Measurements from ENCODE around the gene TAS1R3. TPM values are rescaled to one million over a fixed set of nuclear protein-coding genes. Genes with fewer than 3 reads are reported as not detected.

The TAS1R3 gene
- total and polyA plus RNA-seq, 7 experiments from 2014 or later: 0.32 to 2.6 (median 1.5) TPM; not detected in 1

- Mint-ChIP-seq H3K36me3 (peaks cover 0 to 2% (median 0%) of the 10 kb centered on the region in 5 donors), H3K27me3 (peaks cover 0 to 39% (median 16%) of the 10 kb centered on the region in 5 donors), H3K4me3 (no peak overlapping the region), H3K4me1 (peaks cover 11 to 31% (median 19%) of the 10 kb centered on the region in 7 donors), H3K27ac (no peak overlapping the region), H3K9me3 (peaks cover 0 to 5% (median 0%) of the 10 kb centered on the region in 11 donors)
- DNase-seq (no peak), ATAC-seq (no peak)
- H3K27me3 ChIP-seq (ENCODE audit: control insufficient read depth in 2 of 2, insufficient read depth in 2 of 2, low read length in 2 of 2): peaks cover 0 to 9% of the 10 kb centered on the region in 2 donors
- H3K27ac ChIP-seq (ENCODE audit: low read depth, low read length): no peak overlapping the region
- H3K9me3 ChIP-seq (ENCODE audit: control insufficient read depth in 2 of 3, low read length in 3 of 3): no peaks in the 10 kb centered on the region
- intact Hi-C loops (cut with micrococcal nuclease): no loop called here
- H3K4me1 ChIP-seq (ENCODE audit: control insufficient read depth in 2 of 2, insufficient read depth in 2 of 2, low read length in 2 of 2): peaks cover 0 to 18% of the 10 kb centered on the region in 2 donors
- H3K36me3 ChIP-seq (ENCODE audit: control insufficient read depth in 2 of 3, insufficient read depth in 3 of 3, low read length in 3 of 3): no peaks in the 10 kb centered on the region
- ChIA-PET CTCF (no interaction called here), POLR2A (no interaction called here)
- no peak overlapping the region for H3K4me3 ChIP-seq (ENCODE audit: low read length)
These were observed 25.2 kb downstream of the TAS1R3 start for GRCh38 chr1:1356166-1356795.

GRCh38 chr1:1356796-1357401 is 25.8 kb downstream of the TAS1R3 start:
- H3K36me3 ChIP-seq (ENCODE audit: control insufficient read depth in 2 of 3, insufficient read depth in 3 of 3, low read length in 3 of 3): no peaks in the 10 kb centered on the region
- intact Hi-C loops (cut with micrococcal nuclease): no loop called here
- H3K9me3 ChIP-seq (ENCODE audit: control insufficient read depth in 2 of 3, low read length in 3 of 3): no peaks in the 10 kb centered on the region
- no peak overlapping the region for H3K27ac ChIP-seq (ENCODE audit: low read depth, low read length)
- POLR2A ChIA-PET: interaction anchor here (2.1 kb wide), 1 partner anchor 14 kb away, joined by 10 read pairs; no protein-coding TSS in a partner anchor
- H3K9me3 Mint-ChIP-seq: peaks cover 0 to 5% (median 0%) of the 10 kb centered on the region in 11 donors
- H3K27me3 ChIP-seq (ENCODE audit: control insufficient read depth in 2 of 2, insufficient read depth in 2 of 2, low read length in 2 of 2): peaks cover 0 to 9% of the 10 kb centered on the region in 2 donors
- H3K4me1 Mint-ChIP-seq: peaks cover 12 to 31% (median 19%) of the 10 kb centered on the region in 7 donors
- H3K36me3 Mint-ChIP-seq: peaks cover 0 to 2% (median 0%) of the 10 kb centered on the region in 5 donors
- CTCF ChIA-PET: no interaction called here
- no peak overlapping the region for H3K4me3 Mint-ChIP-seq
- H3K4me1 ChIP-seq (ENCODE audit: control insufficient read depth in 2 of 2, insufficient read depth in 2 of 2, low read length in 2 of 2): peaks cover 0 to 18% of the 10 kb centered on the region in 2 donors
- H3K27me3 Mint-ChIP-seq: peaks cover 0 to 39% (median 16%) of the 10 kb centered on the region in 5 donors
- no peak overlapping the region for H3K27ac Mint-ChIP-seq
- no peak for DNase-seq
- H3K4me3 ChIP-seq (ENCODE audit: low read length): no peak overlapping the region
- ATAC-seq: no peak

- peak in 1 of 9 donors; percentile 4 for DNase-seq
- H3K9me3 ChIP-seq (ENCODE audit: control insufficient read depth in 2 of 3, low read length in 3 of 3): no peaks in the 10 kb centered on the region
These were observed 26.9 kb downstream of the TAS1R3 start for GRCh38 chr1:1357871-1358432.

GRCh38 chr1:1358433-1359271 is 27.6 kb downstream of the TAS1R3 start, which contains the start of gene MXRA8:
Gene MXRA8, minus strand, starts transcription at chr1:1358555. Its CDS starts 51 bp downstream, at chr1:1358504.
- H3K9me3 ChIP-seq (ENCODE audit: control insufficient read depth in 2 of 3, low read length in 3 of 3): no peaks in the 10 kb centered on the region
- intact Hi-C loops (cut with micrococcal nuclease): loop anchor here in 1 of 2 donors (1.0 kb wide), 1 partner anchor 13 kb away; no protein-coding TSS in a partner anchor
- Mint-ChIP-seq H3K27me3 (peaks cover 0 to 27% (median 7%) of the 10 kb centered on the region in 5 donors), H3K36me3 (no peaks in the 10 kb centered on the region), H3K4me3 (peak within 1 kb of the TSS in 9 of 10 donors; percentile 25 to 75 (median 48)), H3K4me1 (peaks cover 8 to 20% (median 13%) of the 10 kb centered on the region in 7 donors), H3K27ac (peak within 1 kb of the TSS in 8 of 9 donors; percentile 4 to 78 (median 54)), H3K9me3 (peaks cover 0 to 2% (median 0%) of the 10 kb centered on the region in 11 donors)
- ATAC-seq: peak; percentile 5
- no peak for DNase-seq
- H3K36me3 ChIP-seq (ENCODE audit: control insufficient read depth in 2 of 3, insufficient read depth in 3 of 3, low read length in 3 of 3): no peaks in the 10 kb centered on the region
- no peak within 1 kb of the TSS for H3K4me3 ChIP-seq (ENCODE audit: low read length)
- H3K27ac ChIP-seq (ENCODE audit: low read depth, low read length): peak within 1 kb of the TSS; percentile 23
- H3K4me1 ChIP-seq (ENCODE audit: control insufficient read depth in 2 of 2, insufficient read depth in 2 of 2, low read length in 2 of 2): peaks cover 0 to 11% of the 10 kb centered on the region in 2 donors
- peaks cover 0 to 9% of the 10 kb centered on the region in 2 donors for H3K27me3 ChIP-seq (ENCODE audit: control insufficient read depth in 2 of 2, insufficient read depth in 2 of 2, low read length in 2 of 2)
- POLR2A ChIA-PET: interaction anchor here (0.6 to 2.1 kb wide), 5 partner anchors 10 to 257 kb away, joined by 3 to 10 read pairs (median 4); partner anchors contain the start of genes AURKAIP1 and MIB2
- CTCF ChIA-PET: no interaction called here

More at GRCh38 chr1:1357871-1358432, 26.9 kb downstream of the TAS1R3 start:
- Mint-ChIP-seq H3K4me1 (peaks cover 8 to 22% (median 13%) of the 10 kb centered on the region in 7 donors), H3K36me3 (no peaks in the 10 kb centered on the region), H3K9me3 (peaks cover 0 to 2% (median 0%) of the 10 kb centered on the region in 11 donors), H3K4me3 (peak overlapping the region in 4 of 10 donors; percentile 25 to 46 (median 34)), H3K27ac (peak overlapping the region in 1 of 9 donors; percentile 48), H3K27me3 (peaks cover 0 to 33% (median 10%) of the 10 kb centered on the region in 5 donors)
- intact Hi-C loops (cut with micrococcal nuclease): no loop called here
- Histone ChIP-seq H3K36me3 (ENCODE audit: control insufficient read depth in 2 of 3, insufficient read depth in 3 of 3, low read length in 3 of 3) (no peaks in the 10 kb centered on the region), H3K4me1 (ENCODE audit: control insufficient read depth in 2 of 2, insufficient read depth in 2 of 2, low read length in 2 of 2) (peaks cover 0 to 18% of the 10 kb centered on the region in 2 donors), H3K27ac (ENCODE audit: low read depth, low read length) (no peak overlapping the region), H3K27me3 (ENCODE audit: control insufficient read depth in 2 of 2, insufficient read depth in 2 of 2, low read length in 2 of 2) (peaks cover 0 to 9% of the 10 kb centered on the region in 2 donors), H3K4me3 (ENCODE audit: low read length) (no peak overlapping the region)
- no peak for ATAC-seq
- CTCF ChIA-PET: no interaction called here
- POLR2A ChIA-PET: interaction anchor here (0.6 to 2.1 kb wide), 2 partner anchors 13 to 257 kb away, joined by 3 to 10 read pairs; partner anchors contain the start of gene MIB2

- Histone ChIP-seq H3K9me3 (ENCODE audit: control insufficient read depth in 2 of 3, low read length in 3 of 3) (no peaks in the 10 kb centered on the region), H3K27ac (ENCODE audit: low read depth, low read length) (no peak overlapping the region), H3K4me1 (ENCODE audit: control insufficient read depth in 2 of 2, insufficient read depth in 2 of 2, low read length in 2 of 2) (peaks cover 0 to 8% of the 10 kb centered on the region in 2 donors), H3K36me3 (ENCODE audit: control insufficient read depth in 2 of 3, insufficient read depth in 3 of 3, low read length in 3 of 3) (no peaks in the 10 kb centered on the region), H3K4me3 (ENCODE audit: low read length) (no peak overlapping the region), H3K27me3 (ENCODE audit: control insufficient read depth in 2 of 2, insufficient read depth in 2 of 2, low read length in 2 of 2) (peaks cover 0 to 4% of the 10 kb centered on the region in 2 donors)
- ATAC-seq: peak; percentile 66
- Mint-ChIP-seq H3K27me3 (peaks cover 0 to 21% (median 4%) of the 10 kb centered on the region in 5 donors), H3K36me3 (no peaks in the 10 kb centered on the region), H3K4me1 (peaks cover 6 to 15% (median 12%) of the 10 kb centered on the region in 7 donors), H3K27ac (peak overlapping the region in 8 of 9 donors; percentile 4 to 78 (median 54)), H3K4me3 (peak overlapping the region in 8 of 10 donors; percentile 21 to 75 (median 50)), H3K9me3 (peaks cover 0 to 2% (median 0%) of the 10 kb centered on the region in 11 donors)
- DNase-seq: peak in 2 of 9 donors; percentile 25 to 38
- intact Hi-C loops (cut with micrococcal nuclease): loop anchor here in 1 of 2 donors (1.0 kb wide), 1 partner anchor 12 kb away; no protein-coding TSS in a partner anchor
- POLR2A ChIA-PET: interaction anchor here (0.7 to 1.6 kb wide), 3 partner anchors 9 to 16 kb away, joined by 3 to 5 read pairs (median 4); partner anchors contain the start of gene AURKAIP1
- CTCF ChIA-PET: no interaction called here
These were observed 28.2 kb downstream of the TAS1R3 start for GRCh38 chr1:1359308-1359663.

Data from naive thymus-derived CD4-positive, alpha-beta T cell (primary cell).